Stimulated activated naive CD8-positive, alpha-beta T cell treated with anti-CD3 and anti-CD28 coated beads, Interleukin-15, Interleukin-2, amounts not matched to agents 100 U/mL and 50 U/mL, for 24 hours (primary cell): ENCODE results near the gene CRACDL.
A peak's percentile ranks its signal among the peaks of the same experiment; 100 is the strongest.
"Not testable (repeated sequence)": the region's sequence is repeated elsewhere in the genome, so short reads cannot be mapped to it uniquely, and the experiment has no call there.

Source experiments
- ATAC-seq: fragments of 150-1000 bp; cut with Tn5 transposase; one replicate; pipeline ENCODE4 v1.10.0; 2021
- DNase-seq: peaks from one replicate; pipeline ENCODE4 v3.0.0; 2021

Gene CRACDL

GRCh38 chr2:98773907-98774306, 162.1 kb downstream of the CRACDL start:
- no peak for DNase-seq
- no peak for ATAC-seq

DNA sequence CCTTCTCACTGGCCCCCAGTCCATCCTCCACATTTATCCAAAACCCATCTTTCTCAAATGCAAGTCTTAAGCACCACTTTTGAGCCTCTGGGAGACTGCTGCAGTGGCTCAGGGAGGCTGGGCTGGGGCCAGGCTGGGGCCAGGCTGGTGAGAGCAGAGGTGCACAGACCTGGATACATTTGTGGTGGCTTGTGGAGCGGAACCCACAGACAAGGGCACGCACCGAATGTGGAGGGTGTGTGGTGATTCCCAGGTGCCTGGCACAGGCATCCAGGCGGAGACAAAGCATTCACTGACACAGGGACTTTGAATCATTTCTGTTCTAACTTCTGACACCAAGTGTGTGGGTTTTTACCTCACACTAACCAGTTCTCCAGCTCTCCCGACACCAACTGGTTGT, 162.9 kb downstream of the CRACDL start:
- no peak for ATAC-seq
- DNase-seq, result no peak

DNA sequence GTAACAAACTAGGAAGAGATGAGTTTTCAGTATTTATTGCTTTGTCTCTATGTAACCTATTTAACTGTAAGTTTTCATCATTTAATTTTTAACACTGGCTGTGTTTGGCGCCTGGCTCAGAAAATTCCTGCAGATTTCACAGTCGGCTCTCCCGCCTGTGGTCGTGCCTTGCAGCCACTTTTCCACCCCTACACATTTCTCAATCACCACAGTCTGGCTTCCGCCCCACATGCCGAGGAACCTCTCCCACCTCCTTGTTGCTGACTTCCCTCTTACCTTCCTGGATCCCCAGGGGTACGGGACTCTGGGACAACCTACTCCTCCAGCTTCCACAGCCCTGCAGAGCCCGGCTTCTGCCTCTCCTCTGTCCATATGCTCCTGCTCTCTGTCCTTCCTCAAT, 163.5 kb downstream of the CRACDL start:
- ATAC-seq (no peak), DNase-seq (no peak)

GRCh38 chr2:98771721-98772524, 164.1 kb downstream of the CRACDL start:
- peak; percentile 43 for DNase-seq
- peak; percentile 54 for ATAC-seq

GRCh38 chr2:98771264-98771663, 164.8 kb downstream of the CRACDL start:
- ATAC-seq, result no peak

DNA sequence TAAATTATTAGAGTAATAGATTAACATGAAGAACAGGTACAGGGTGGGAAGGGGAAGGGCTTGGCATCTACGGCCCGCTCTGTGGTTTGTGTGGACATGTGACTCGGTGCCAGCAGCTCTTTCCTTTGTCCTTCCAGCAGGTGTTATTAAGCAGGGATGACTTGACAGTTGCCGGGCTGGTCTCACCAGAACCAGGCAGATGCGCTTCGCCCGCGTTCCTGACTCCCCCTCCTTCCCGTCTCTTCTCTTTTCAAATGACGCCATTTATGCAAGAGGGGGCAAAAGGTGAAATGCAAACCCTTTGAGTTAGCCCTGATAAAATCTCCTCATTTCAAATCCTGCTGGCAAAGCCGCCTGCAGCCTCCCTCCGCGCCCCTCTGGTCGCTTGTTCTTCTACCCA, 166.2 kb downstream of the CRACDL start:
- ATAC-seq, result no peak
- DNase-seq, result peak; percentile 37

More at GRCh38 chr2:98771264-98771663, 164.8 kb downstream of the CRACDL start:
- DNase-seq, result no peak

DNA sequence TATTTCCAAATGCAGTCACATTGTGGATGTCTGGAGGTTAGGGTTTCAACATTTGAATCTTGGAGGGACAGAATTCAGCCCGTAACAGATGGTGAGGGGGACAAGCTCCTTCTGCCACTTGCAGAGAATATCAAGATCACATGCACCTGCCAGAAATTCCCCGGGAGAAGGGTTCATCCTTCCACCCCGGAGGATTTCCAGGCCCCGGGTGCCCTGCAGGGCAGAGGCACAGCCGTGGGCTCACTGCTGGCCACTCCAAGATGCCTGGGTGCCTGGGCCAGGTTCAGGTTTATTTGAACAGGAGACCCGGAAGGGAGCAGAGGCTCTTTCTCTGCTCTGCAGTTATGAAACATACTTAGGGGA, 166.9 kb downstream of the CRACDL start:
- no peak for DNase-seq
- no peak for ATAC-seq

DNA sequence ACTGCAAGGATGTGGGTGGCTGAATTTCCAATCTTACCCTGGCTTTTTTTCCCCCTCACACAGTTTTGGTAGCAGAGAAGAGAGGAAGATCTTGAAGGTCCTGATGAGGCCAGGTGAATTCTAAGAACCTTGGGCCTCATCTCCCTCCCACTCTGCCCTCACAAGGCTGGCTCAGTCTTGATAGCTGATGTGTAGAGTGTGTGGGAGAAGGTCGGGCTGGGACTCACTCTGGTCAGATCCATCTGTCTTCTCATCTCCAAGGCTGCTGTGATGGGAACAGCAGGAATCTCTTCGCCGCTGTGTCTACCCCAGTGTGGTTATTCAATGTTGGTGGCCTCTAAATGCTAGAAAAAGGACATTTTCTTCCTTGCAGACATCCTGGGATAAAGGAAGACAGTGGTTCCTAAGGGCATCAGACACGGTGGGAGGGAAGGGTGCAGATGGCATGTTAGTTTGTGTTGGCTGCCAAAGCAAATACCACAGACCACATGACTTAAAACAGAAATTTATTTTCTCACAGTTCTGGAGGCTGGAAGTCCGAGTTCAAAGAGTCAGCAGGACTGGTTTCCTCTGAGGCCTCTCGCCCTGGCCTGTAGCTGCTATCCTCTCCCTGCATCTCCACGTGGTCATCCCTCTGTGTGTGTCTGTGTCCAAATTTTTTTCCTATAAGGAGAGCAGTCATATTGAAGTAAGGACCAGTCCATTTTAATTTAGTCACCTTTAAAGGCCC, 167.5 kb downstream of the CRACDL start:
- peak; percentile 76 for ATAC-seq
- peak; percentile 46 for DNase-seq

GRCh38 chr2:98764499-98764898, 171.5 kb downstream of the CRACDL start:
- ATAC-seq (no peak), DNase-seq (no peak)

DNA sequence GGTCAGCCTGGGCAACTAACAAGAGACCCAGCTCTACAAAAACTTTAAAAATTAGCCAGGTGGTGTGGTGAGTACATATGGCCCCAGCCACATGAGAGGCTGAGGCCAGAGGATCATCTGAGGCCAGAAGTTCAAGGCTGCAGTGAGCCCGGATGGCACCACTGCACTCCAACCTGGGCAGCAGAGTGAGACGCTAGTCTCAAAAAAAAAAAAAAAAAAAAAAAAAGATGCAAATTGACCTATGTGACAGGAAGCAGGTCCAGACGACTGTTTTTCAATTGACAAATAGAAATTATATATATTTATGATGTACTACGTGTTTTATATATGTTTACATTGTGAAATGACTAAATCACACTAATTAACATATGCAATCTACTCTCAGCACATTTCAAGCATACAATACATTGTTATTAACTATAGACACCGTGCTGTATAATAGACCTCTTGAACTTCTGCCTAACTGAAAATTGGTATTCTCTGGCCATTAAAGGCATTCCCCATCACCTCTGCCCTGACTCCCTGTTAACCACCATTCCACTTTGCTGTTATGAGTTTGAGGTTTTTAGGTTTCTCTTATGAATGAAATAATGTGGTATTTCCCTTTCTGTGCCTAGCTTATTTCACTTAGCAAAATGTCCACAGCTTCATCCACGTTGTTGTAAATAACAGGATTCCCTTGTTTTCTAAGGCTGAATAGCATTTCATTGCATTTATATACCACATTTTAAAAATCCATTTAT, 172.6 kb downstream of the CRACDL start:
- DNase-seq (no peak), ATAC-seq (no peak)

GRCh38 chr2:98761909-98762308, 174.1 kb downstream of the CRACDL start:
- ATAC-seq (no peak), DNase-seq (no peak)

DNA sequence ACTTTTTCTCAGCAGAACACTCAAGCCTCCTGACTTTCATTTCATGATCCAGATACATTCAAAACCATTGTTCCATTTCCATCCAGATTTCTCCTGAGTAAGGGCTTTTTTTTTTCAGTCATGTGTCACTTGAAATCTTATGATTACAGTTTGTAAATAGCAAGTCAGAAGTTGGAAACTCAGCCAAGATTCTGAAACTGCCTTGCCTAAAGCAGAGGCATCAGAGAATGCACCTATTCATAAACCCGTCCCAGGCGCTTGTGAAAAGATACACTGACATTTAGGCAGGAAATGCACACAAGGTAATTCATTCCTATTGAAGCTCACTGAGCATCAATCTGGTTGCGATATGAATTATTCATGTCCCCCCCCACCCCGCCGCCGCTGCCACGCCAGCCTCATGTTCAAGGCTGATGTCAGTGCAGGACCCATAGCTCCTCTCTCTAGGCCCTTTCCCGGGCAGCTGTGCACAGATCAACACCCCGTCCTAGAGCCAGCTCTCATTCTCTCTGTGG, 174.7 kb downstream of the CRACDL start:
- DNase-seq, result peak; percentile 74
- peak; percentile 76 for ATAC-seq

- no peak for ATAC-seq
- DNase-seq, result no peak
Measured at GRCh38 chr2:98759827-98760625, 176.0 kb downstream of the CRACDL start.

- DNase-seq (no peak), ATAC-seq (no peak)
Measured at GRCh38 chr2:98759338-98759737, 176.7 kb downstream of the CRACDL start.

GRCh38 chr2:98757904-98758421, 178.1 kb downstream of the CRACDL start:
- DNase-seq (peak; percentile 53), ATAC-seq (peak; percentile 66)

GRCh38 chr2:98753801-98754200, 182.2 kb downstream of the CRACDL start:
- no peak for ATAC-seq
- no peak for DNase-seq

- DNase-seq, ATAC-seq: not testable (repeated sequence)
Measured at GRCh38 chr2:98752711-98753110, 183.3 kb downstream of the CRACDL start.

DNA sequence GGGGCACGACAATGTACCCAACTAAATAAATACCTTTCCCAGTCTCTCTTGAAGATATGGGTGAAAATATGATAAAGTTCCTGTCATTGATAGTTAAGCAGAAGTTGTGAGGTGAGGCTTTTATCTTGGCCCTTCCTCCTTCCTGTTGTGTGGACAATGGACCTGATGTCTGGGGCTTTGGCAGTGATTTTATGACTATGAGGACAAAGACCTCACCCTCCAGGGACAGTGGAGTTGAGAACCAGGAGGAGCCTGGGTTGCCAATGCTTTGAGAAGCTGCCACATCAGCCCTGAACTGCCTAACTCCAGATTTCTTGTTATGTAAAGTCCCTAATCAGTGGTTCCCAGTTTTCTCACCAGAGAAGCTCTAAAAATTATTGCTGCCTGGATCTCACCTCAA, 184.3 kb downstream of the CRACDL start:
- DNase-seq, result no peak
- ATAC-seq, result no peak

GRCh38 chr2:98750593-98751282, 185.3 kb downstream of the CRACDL start:
- no peak for ATAC-seq
- no peak for DNase-seq

DNA sequence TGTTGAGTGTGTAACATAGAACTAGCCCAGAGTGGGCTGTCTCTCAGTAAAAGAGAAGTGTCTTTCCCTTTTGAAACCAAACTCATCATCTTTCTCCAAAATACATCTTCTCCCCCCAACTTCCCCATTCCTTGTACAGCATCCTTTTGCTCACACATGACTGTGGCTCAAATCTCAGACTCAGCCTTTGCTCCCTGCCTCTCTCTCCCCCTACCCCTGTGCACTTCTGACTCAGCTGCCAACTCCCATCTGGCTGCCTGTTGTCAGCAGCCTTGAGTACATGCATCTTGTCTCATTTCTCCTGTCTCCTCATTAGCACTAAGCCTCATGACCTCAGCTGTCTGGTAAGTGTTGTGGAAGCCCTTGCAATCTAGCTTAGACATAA, 187.0 kb downstream of the CRACDL start:
- peak; percentile 55 for ATAC-seq
- DNase-seq, result no peak
